HG03175 (cell line): ENCODE measurements around the gene HIVEP3.
A peak's percentile ranks its signal among the peaks of the same experiment; 100 is the strongest.

ENCODE experiments used
- ATAC-seq: cut with Tn5 transposase; IDR thresholded peaks from one replicate; pipeline ENCODE4 v1.9.1; 2021; ENCODE audit warnings: mild to moderate bottlenecking, moderate library complexity; ENCODE audit not compliant: unreplicated experiment

HIVEP3 gene

DNA sequence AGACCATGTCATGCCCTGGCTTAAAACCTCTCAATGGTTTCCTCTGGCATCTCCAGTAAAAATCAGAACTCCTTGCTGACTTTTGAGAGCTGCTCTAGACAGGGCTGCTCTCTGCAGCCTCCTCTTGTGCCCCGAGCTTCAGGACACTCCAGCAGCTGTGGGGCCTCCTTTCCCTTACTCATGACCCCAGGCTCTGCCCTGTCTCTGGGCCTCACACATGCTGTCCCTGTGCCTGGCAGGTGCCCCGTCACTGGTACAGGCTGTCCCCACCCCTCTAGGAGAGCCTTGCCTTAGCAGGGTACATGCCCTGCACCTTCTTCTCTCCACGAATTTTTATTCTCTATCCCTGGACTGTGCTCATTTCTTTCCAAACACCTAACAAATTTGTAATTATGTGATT is 43.2 kb downstream of the HIVEP3 start:
- no peak for ATAC-seq

GRCh38 chr1:41874903-41875411 is 43.8 kb downstream of the HIVEP3 start:
- ATAC-seq: no peak

DNA sequence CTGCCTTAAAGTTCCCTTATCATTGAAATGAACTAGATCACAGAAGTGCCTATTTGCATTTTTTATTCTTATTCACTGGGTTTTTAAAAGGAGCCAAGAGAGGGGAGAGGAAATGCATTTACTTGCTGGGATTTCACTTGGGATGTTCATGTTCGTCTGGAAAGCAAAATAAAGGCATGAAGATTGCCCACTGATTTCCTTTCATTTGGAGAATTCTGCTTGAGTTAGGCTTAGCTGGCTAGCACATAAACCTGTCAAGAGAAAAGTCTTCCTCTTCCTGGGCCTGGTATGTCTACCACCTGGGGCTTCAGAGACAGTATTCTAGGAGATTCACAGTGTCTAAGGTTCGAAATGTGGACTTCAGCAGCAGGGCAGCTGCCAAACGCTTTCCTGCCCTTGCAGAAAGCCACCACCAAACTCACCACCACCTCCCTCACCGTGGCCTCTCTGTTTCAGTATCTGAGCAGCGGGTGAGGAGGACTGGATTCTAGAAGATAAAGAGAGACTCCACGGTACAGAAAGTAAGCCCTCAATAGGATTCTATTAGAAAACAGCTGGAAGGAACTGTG is 44.5 kb downstream of the HIVEP3 start:
- no peak for ATAC-seq

DNA sequence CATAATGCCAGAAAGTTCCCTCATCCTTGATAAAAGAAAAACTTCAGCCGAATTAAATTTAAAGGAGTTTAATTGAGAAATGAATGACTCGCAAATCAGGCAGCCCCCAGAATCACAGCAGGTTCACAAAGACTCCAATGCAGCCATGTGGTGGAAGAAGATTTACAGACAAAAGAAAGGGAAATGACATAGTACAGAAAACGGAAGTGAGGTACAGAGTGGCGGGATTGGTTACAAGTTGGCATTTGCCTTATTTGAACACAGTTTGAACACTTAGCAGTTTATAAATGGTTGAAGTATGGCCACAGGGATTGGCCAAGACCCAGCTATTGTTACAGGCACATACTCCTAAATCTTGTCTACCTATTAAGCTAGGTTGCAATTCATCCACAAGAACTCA is 46.6 kb downstream of the HIVEP3 start:
- no peak for ATAC-seq

GRCh38 chr1:41870076-41870562 is 48.6 kb downstream of the HIVEP3 start:
- ATAC-seq: peak; percentile 54

DNA sequence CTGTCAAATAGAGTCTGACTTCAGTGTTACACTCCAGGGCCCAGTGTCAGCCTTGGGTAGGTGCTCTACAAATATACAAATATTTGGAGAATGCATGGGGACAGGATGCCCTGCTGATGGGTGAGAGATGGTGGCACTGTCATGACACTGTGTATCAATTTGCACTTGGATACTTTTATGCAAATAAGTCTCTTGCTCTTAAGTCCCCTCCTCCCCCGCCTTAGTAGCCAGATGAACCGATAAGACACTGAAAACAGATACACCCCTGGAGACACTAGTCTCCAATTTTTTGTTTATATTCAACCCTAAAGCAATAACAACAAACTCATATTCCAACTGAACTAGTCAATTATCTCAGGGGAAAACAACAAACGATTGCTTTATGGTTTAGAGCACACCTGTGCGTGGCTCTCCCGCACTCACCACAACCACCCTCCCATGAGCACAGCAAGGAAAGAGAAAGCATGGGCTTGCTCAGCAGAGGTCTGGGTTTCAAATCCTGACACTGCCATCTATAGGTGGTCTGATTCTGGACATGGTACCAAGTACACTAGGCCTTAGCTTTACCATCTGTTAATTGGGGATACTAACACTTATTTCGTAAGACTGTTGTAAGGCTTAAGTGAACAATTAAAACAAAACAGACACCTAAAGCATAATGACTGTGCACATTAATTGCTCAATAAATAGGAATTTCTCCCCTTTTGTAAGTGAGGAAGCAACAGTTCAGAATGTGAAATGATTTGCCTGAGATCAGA is 50.3 kb downstream of the HIVEP3 start:
- peak; percentile 62 for ATAC-seq

DNA sequence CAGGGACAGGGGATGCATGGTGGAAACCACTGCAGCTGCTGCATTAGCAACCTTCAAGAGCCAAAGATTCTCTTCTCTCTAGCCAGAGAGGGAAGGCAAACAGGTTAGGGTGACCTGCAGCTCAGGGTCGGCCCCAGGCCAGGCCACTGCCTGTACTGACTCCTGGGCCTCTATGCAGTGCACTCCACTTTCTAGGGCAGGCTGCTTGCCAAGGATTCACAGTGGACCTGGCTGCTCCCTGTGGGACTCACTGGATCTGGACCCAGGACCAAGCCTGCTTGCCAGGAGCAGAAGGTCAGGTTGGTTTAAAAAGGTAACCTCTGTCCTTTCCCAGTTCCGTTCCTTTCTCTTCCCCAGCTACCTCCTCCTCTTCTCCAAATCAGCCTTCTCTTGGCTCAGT is 52.4 kb downstream of the HIVEP3 start:
- ATAC-seq: no peak

DNA sequence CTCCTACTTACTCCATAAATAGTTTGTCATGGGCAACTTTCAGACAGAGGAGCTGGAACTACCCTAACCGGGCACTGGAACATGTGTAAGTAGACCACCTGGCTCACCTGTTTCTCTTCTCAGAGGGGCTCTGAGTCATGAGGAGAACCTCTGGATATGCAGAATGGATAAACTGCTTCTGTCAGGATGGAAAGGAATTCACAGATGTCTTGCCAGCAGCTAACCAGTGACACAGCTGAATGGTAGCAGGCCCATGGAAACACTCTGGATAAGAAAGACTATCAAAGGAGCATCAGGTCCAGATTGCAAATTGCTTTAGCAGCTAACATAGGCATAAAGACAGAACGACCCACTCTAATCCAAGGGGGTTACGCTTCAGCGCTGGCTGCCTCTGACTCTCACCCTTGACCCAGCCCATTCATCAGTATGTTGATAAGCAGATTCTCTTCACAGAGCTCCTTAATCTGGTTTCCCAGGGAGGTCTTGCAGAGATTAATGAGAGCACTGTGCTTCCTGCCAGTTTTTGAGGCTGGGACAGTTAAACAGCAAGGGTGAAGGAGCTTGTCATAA is 54.2 kb downstream of the HIVEP3 start:
- ATAC-seq: no peak

DNA sequence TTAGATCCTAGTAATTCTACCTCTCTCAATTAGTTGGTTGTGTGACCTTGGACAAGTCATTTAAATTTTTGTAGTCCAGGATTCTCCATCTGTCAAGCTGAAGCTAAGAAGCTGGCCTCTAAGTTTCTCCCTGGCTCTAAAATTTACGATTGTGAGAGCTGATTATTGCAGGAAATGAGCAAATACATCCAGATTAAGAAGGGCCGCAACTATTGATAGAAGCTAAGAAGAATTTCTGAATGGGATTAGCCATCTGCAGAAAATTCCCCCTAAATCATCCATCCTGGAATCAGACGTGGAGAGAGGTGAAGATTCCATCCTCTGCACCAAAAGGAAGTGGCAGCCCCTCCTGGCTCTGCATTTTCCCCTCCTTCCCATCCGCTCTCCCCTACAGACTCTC is 55.0 kb downstream of the HIVEP3 start:
- no peak for ATAC-seq

DNA sequence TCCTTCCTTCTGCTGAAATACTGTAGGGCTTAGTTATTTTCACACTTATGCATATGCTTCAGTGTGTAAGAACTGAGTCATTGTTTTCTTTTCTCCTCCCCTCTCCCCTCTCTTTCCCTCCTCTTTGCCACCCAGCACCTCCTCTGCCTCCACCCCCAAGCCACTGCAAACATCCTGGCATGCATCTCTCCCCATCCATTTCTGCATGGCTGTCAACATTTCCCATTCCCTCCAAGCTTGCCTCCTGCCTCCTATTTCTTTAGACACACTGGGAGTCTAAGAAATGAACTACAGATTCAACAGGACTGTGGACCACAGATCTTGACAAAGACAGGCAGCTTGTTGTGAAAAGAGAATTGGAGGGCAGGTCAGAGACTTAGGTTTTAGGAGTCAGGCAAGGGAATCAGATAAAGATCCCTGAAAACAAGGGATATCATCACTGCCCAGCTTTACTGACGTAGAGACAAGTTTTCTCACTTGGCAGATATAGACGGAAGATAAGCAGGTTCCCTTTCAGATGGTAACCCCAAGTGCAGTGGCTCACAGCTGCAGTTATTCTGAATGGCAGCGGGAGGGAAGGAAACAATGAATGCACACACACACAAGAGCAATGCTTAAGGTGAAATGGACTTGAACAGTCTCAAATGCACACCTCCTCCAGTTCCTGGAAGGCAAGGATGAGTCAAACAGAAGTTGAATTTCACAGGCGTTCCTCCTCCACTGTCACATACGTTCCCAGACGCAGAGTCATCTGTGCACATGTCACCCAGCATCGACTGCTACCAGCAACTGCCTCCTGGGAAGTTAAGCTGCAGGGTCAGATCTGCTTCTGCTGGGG is 56.1 kb downstream of the HIVEP3 start:
- no peak for ATAC-seq

DNA sequence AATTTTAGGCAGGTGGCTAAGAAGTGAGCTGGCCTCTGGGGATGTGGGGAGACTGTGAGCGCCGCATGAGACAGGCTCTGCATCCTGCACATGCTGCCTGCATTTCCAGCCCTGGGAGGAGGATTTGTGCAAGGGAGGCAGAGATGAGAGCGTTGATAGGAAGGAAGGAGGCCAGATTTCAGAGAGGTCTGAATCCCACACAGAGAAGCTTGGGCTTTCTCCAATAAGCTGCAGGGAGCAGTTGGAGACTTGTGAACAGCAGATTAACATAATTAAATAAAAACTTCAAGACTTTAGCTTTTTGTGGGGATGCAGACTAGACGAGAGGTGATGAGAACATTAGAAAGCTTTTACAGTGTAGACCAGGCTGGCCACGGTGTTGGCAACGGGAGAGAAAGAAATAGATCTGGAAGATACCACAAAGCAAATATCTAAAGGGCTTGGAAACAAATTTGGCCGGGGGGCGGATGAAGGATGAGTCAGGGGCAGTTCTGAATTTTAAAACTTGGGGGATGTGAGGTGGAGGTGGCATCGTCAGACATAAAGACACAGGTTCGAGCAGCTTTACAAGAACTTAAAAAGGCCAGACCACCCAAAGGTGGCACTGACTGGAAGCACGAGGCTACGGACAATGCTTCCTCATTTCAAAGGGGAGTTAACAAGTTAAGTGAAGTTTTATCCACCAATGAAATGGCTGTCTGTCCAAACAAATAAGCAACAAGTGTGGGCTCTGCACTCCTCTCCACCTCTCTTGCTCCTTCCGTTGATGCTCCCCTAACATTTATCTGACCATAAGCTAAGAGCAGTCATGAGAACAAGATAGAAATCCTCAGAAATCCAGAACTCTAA is 57.0 kb downstream of the HIVEP3 start:
- ATAC-seq: no peak

DNA sequence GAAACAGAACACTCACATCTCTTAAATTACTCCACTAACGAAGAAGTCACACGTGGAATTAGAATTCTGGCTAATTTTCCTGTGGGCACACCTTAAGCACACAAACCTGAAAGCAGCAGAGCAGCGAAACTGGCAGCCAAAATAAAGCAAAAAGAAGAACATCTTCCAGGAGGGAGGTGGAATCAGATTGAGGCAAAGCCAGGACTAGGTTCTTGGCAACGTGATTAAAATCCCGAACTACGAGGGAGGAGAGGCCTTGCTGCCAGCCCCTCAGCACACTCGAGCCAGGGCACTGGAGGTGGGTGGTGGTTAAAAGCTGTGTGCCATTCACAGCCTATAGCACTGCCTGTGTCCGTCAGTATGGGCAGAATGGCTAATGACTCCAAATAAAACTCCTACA is 58.0 kb downstream of the HIVEP3 start:
- ATAC-seq: no peak

GRCh38 chr1:41860214-41860613 is 58.5 kb downstream of the HIVEP3 start:
- no peak for ATAC-seq

GRCh38 chr1:41859686-41860085 is 59.0 kb downstream of the HIVEP3 start:
- ATAC-seq: no peak

DNA sequence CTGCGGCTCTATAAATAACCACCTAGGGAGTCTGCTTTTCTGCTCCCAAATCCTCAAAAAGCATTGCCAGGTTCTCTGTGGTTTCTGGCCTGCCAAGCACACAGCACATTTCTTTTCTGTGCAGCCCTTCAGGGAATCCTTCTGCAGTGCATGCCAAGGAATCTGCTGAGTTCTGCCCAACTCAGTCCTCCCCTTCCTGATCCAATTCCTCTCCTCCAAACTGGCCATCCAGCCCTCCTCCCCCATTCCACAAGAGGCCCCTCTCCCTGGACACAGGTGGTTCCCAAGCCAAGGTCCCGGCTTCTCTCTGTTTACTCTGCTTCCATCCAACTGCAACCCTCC is 61.8 kb downstream of the HIVEP3 start:
- no peak for ATAC-seq

GRCh38 chr1:41856151-41856943 is 62.4 kb downstream of the HIVEP3 start:
- ATAC-seq: no peak

GRCh38 chr1:41855713-41856112 is 63.0 kb downstream of the HIVEP3 start:
- ATAC-seq: no peak

DNA sequence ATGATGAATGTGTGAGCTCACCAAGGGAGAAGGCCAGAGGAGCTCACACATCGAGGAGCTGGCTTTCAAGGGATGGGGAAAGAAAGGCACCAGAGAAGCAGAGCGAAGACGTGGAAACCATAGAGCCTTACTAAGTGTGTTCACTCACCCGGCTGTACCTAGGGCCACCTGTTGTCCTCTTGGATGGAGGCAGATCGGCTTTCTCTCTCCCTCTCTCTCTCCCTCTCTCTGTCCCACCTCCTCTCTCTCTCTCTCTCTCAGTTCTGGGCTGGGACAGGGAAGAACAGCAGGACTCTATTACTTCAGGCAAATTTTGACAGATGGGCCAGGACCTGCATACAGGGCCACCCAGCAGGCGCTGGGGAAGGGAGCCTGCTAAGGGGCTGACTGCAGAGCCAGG is 64.8 kb downstream of the HIVEP3 start:
- no peak for ATAC-seq

DNA sequence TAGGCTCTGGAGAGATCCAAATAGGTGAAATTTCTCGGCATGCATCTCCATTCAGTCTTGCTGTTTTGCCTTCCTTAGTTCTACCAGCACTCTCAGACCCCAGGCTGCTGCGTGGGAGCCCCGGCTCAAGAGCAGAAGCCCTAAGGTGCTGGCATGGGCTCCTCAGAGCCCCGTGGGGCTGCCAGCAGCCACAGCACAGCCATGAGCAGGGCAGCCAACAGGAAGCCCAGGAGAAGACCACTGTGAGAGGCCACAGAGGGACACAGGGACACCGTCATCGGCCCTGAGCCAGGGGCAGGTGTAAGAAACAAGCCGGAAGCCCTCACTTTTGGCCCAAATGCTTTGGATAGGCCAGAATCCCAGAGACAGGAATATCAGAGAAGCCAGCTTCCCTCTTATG is 66.6 kb downstream of the HIVEP3 start:
- no peak for ATAC-seq

GRCh38 chr1:41851589-41851988 is 67.1 kb downstream of the HIVEP3 start:
- ATAC-seq: no peak
